Hepatic stellate cell (primary cell): Measurements from ENCODE around the gene COCH.
"Not testable (repeated sequence)": the region's sequence is repeated elsewhere in the genome, so short reads cannot be mapped to it uniquely, and the experiment has no call there.

Source experiments
- DNase-seq: peaks from one replicate; pipeline ENCODE4 v3.0.0; 2011; ENCODE audit warnings: low spot score

The COCH gene

DNA sequence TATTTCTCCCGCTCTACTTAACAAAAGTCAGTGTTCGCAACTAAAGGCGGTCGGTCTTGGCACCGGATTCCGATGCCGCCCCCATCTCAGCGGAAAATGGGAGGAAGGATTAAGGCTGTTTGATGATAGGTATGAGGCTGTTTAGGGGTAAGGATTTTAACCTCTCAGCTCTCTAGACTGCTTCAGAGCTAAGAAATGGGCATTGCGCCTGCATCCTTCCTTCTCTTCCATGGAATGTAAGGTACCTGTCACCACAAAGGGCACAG lies 1.4 kb downstream of the COCH start:
- DNase-seq = no peak

DNA sequence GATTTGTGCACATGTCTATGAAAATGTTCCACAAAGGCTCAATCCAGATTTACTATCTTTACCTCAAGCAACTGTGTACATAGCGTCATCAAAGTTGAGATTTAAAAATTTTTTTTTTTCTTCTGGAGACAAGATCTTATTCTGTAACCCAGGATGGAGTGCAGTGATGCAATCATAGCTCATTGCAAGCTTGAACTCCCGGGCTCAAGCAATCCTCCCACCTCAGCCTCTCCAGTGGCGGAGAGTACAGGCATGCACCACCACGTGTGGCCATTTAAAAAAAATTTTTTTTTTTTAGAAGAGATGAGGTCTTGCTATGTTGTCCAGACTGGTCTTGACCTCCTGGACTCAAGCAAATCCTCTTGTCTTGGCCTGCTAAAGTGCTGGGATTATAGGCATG lies 2.3 kb downstream of the COCH start:
- DNase-seq = no peak

DNA sequence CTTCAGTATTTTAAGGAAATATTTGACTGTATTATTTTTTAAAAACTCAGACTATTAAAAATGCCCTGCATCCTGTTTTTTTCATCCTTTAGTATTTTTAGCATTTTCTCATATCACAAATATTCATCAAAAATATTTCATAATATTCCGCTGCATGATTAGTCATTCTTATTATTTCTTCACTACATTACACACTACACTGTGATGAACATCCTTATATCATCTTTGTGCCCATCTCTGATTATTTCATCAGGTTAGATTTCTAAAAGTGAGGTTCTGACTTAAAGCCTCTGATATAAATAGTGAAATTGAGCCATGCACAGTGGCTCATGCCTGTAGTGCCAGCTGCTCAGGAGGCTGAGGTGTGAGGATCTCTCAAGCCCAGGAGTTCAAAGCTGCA lies 8.1 kb downstream of the COCH start:
- DNase-seq = peak; percentile 48

DNA sequence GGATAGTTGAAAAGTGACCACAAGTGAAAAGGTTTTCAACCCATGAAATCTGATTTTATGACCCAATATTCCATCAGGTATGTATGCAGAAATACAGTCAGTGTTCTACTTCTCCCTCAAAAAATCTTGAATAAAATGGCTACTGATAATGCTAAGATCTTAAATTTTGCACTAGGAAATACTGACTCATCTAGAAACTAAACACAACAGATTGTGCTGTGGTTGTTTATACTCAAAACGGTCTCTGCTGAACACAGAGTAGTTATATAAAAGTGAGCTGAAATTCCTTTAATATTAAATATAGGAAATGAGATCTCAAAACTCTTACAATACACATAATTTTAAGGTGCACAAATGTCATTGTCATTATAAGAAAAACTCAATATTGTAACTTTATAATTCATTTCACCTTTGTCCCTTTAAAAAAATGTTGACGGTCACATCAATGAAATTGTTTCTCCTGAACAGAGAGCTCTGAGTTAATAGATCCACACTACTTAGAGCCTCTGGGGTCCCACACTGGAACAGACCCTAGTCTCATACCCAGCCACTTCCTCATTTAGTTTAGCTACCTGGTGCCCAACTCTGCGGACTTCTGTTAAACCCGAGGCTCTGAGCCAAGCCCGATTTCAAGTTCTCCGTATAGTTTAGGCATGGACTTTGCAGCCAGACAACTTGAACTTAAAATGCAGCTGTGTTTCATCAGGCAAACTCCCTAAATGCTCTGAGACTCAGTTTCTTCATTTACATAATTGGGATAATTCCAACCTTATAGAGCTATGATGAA lies 9.3 kb downstream of the COCH start:
- no peak for DNase-seq

DNA sequence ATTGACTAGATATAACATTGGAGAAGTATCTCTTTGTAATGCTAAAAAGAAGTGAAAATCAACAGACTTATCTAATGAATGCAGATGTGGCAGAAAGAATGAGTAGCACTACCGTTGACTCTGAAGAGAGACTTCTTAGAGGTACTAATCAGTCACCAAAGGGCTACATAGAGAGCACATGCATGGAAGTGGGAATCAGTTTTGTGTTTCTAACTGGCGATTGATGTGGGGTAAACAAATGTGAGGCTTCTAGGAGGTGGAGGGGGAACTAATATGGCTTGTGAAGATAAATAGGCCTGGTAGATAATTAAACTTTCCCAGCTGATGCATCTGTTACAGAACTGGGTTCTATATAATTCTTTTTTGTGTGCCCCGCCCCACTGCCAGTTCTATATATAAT lies 10.5 kb downstream of the COCH start:
- DNase-seq = no peak

DNA sequence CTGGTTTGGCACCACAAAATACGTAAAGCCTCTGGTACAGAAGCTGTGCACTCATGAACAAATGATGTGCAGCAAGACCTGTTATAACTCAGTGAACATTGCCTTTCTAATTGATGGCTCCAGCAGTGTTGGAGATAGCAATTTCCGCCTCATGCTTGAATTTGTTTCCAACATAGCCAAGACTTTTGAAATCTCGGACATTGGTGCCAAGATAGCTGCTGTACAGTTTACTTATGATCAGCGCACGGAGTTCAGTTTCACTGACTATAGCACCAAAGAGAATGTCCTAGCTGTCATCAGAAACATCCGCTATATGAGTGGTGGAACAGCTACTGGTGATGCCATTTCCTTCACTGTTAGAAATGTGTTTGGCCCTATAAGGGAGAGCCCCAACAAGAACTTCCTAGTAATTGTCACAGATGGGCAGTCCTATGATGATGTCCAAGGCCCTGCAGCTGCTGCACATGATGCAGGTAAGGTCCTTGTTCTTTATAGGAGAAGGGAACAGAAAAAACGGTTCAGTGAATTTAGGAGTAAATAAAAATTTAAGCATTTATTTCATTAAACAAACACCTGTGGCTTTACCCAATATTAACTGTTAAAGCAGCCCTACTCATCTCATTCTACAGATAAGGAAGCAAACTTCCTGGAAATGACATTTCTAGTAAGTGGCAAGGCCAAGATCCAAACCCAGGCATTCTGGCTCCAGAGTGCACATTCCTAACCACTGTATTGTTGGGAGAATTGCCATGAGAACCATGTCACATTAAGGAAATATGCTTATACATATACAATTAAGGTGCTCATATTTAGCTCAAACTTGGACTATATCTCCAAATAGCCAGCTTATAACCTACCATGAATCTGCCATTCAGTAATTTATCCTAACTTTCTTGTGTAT lies 11.7 kb downstream of the COCH start:
- DNase-seq = no peak

DNA sequence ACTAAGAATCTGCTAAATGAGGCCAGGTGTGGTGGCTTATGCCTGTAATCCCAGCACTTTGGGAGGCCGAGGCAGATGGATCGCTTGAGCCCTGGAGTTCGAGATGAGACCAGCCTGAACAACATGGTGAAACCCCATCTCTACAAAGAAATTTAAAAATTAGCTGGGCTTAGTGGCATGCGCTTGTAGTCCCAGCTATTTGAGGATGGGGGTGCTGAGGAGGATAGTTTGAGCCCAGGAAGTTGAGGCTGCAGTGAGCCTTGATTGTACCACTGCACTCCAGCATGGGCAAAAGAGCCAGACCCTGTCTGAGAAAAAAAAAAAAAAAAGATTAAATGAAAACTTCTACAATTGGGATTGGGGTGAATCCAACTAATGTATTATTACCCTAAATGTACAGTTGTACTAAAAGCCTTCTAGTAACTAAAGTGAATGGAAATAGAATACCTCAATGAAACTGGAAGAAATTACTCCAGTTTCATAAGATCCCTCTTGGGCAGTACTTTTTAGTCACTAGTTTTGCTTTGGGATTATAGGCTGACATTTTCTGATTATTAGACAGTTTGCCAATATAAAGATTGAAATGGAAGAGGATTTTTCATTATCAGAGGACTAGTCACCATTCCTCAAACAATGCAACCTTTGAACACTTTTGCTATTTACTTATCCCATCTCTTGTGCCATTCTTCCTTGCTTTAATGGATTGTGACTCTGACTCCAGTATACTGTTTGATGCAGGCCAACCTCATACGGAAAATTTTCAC lies 14.3 kb downstream of the COCH start:
- DNase-seq = no peak

DNA sequence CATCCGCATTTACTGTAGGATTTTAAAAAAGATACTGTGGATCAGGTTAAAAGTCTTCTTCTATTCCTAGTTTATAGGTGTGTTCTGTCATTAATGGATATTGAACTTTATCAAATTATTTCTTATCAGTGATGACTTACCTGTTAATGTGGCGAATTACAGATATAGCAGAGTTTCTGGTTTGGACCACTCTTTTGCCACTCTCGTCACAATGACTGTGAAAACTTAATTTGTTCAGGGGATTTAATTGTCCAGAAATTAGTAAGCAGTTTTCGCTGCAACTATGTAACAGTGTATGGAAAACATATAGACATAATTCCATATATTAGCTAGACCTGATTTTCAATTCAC lies 14.9 kb downstream of the COCH start:
- DNase-seq = no peak

DNA sequence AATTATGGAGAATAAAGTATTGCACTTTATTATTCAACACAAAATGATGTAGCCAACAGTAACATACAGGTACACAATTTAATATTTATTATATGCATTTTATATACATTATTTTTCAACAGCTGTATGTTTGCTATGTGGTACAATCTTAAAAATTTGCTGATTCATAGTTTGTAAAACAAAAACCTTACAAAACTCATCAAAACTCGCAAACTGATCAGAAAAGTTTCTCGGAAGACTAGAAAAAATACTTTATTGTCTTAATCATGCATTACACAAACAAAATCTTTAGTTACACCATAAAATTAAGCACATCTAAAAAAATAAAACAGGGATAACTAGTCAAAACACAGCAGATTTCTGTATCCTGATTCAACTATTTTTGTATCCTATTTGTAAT lies 19.5 kb downstream of the COCH start:
- DNase-seq = no peak

DNA sequence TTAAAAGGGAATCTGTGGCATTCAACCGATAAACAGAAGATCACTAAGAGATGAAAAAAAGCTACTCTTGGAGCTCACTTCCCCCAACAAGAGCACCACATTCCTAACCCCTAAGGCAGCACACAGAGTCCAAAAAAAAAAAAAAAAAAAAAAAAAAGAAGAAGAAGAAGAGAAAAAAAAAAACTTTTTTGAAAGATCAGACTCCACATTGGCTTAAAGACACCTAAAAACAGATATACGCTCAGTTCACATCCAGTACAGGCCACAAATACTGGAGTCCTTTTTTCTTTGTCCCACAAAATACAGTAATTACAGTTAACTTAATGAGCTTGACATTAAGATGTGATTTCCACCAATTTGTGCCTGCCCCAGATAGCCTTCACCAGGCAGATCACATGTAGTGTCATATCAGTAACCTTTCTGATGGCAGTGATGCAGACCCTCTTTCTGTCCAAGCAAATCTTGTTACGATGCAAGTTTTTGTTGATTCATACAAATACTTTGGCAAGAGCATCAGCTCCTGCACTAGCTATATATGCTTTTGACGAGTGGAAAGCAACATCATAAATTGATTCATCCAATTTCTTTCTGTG lies 20.7 kb downstream of the COCH start:
- no peak for DNase-seq

DNA sequence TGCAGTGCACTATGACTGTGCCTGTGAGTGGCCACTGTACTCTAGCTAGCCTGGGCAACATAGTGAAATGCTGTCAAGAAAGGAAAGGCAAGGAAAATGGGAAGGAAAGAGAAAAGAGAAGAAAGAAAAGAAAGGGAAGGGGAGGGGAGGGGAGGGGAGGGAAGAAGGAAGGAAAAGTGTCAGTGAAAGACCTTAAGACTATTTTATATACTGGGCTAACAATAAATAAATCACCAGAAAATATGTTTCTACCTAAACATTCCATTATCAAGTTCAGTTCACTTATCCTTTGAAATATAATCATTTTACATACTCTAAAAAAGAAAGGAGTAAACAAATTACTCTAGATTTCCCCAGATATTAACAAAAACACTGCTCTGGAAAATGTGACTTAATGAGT lies 22.1 kb downstream of the COCH start:
- DNase-seq = no peak

DNA sequence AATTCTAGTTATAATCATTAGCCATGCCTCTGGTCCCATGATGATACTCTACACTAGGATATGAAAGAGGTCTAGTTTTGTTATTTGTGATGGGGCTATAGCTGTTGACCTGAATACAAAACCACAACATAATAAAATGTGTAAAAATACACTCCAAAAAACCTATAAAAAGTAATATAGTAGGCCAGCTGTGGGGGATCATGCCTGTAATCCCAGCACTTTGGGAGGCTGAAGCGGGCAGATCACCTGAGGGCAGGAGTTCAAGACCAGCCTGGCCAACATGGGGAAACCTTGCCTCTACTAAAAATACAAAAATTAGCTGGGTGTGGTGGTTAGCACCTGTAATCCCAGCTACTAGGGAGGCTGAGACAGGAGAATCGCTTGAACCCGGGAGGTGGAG lies 22.8 kb downstream of the COCH start:
- DNase-seq = not testable (repeated sequence)

DNA sequence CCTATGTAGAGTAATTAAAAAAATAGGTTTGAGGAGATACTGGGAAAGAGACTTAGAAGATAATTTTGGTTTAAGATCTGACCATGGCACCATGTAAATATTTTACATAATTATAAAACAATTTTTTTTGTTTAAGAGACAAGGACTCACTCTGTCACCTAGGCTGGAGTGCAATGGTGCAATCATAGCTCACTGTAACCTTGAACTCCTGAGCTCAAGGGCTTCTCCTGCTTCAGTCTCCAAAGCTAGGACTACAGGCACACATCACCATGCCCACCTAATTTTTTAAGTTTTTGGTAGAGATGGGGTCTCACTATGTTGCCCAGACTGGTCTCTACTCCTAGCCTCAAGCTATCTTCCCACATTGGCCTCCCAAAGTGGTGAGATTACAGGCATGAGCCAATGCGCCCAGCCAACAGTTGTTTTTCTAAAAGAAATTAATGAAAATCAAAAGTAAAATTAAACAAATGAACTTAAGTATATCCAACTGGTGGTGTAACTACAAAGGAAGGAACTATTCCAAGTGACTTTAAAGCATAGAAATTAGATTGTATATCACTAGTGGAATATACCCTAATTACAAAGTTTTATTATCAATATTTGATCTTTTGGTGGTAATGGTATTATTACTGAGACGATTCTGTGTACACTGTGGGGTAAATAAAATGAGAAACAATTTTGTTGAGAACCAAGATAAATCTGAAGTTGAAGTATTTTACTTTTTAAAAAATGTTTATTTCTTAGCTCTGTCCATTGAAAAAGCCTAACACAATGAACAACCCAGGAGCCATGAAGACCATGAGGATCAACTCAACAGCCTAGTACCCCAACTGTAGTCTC lies 29.1 kb downstream of the COCH start:
- no peak for DNase-seq

DNA sequence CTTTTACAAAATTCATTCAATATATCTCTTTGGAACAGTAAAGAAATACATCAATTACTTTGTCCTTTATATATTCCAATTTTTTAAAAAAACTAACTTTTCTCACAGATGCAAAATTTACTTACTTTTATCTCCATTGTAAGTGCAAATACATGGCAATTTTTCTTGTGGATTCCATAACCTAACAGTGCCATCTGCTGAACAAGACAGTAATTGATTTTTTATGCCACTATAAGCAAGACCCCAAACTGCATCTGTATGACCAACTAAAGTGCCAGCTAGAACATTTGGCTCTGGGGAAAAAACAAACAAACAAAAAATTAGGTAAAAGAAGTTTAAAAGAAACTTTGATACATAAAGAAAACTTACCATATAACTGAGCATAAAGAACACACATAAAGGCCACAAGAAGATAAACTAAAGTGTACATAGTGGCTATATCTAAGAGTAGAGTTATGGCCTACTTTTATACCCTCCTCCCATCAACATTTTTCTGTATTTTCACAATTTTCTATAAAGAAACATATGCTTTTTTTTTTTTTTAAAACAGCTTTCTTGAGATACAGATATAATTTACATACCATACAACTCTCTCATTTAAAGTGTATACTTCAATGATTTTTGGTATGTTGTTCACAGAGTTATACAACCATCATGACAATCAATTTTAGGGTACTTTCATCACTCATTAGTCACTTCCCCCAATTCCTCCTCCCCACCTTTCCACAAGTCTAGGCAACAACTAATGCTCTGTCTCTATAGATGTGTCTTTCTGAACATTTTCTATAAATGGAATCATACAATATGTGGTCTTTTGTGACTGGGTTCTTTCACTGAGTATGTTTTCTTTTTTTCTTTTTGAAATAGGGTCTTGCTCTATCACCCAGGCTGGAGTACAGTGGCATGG lies 32.6 kb downstream of the COCH start:
- no peak for DNase-seq

DNA sequence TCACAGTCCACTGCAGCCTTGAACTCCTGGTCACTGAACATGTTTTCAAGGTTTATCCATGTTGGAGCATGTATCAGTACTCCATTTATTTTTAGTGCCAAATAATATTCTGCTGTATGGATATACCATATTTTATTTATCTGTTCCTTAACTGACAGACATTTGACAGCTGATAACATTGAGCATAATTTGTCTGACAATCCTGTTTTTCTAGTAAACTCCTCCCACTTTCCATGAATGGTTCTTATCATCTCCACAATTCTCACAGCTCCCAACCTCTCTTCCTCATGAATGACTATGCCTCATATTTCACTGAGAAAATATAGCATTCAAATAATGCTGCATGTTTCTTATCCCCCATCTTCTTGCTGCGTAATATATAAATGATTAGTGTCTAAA lies 33.3 kb downstream of the COCH start:
- no peak for DNase-seq

DNA sequence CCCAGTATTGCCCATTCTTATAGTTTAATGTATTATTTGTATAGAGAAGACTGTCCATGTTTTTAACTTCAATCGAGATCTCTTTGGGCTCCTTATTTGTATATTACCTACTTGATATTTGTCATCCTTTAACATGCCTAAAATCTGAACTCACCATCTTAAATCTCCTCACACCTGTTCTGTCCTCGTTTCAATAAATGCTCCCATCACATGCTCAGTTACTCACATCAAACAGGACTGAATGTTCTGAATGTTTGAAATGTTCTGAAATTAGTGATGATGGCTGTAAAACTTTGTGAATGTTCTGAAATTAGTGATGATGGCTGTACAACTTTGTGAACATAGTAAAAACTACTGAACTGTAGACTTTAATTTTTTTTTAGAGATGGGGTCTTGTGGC lies 34.5 kb downstream of the COCH start:
- no peak for DNase-seq

DNA sequence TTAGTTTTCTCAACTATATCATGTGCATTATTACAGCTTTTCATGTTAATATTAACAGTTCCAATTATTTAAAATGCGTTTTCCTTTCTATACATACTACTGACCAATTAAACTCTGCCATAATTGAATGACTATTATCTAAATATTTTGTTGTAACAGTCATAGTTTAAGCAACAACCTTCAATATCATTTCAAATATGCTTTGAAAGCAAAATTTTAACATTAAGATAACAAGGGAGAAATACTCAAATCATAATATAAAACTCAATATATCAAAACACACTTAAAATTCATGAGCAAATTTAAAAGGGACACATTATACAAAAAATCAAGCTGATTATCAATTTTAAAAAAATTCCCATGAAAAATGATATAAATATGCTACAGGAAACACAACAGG lies 40.5 kb downstream of the COCH start:
- DNase-seq = no peak

DNA sequence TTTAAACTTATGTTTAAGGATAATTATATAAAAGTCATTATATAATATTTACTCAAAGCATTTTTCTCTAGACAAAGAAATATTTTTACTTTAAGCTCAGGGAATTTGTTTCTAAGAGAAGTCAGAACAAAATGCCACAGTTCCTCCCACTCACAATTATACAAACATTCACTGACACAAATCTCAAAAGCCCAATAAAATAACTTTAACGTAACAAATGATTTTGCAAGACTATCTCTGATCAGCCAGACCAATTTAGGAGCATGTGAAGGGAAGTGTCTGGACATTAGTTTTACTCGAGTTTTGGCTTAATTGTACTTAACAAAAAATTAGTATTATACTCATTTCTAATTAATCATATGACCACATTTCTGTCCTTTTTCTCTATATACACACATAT lies 41.2 kb downstream of the COCH start:
- DNase-seq = no peak

DNA sequence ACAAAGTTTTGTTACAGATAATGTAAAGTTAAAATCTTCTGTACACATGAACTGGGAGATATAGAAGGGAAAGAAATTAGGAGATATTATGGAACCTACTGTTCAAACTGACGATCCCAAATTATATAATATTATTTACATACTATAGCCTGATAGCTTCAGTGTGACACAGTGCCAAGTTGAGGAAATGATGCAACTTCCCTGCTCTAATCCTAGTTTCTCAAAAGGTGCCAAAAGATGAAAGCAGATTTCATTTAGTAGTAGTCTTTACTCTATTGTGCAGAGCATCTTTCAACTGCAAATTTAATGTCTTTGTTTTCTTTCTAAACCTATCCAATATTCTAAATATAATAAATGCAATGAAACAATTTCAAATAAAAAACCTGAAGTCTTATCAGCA lies 46.9 kb downstream of the COCH start:
- no peak for DNase-seq

DNA sequence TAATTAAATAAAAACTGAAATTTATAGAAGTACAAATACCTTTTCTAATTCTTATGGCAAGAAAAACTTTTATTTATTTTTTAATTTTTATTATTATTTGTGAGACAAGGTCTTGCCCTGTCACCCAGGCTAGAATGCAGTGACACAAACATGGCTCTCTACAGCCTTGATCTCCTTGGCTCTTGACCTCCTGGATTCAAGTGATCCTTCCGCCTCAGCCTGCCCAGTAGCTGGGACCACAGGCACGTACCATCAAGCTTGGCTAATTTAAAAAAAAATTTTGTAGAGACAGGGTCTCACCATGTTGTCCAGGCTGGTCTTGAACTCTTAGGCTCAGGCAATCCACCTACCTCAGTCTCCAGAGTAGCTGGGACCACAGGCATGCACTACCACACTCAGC lies 47.4 kb downstream of the COCH start:
- no peak for DNase-seq

DNA sequence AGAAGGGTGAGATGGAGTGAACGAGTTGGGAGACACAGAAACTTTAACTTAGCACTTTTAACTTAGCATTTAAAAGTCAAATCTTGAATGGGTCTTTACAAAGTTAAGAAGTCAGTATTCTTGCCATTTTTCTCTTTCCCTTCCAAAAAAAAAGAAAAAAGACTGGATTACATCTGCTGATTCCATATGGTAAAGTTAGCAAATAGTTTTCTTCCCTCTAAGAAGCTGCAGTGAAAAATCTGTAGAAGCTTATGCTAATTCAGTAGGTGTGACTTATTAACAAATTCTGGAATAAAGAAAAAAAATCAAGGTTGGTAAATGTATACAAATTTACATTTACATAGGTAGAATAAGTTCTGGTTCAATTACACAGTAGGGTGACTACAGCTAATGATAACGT lies 50.9 kb downstream of the COCH start:
- no peak for DNase-seq
